Stimulated activated CD8-positive, alpha-beta memory T cell treated with anti-CD3 and anti-CD28 coated beads, Interleukin-7, amount 100 ng/mL, for 24 hours (primary cell): ENCODE results near the gene ASB12.
"Not testable (repeated sequence)": the region's sequence is repeated elsewhere in the genome, so short reads cannot be mapped to it uniquely, and the experiment has no call there.

Source experiments
- DNase-seq: peaks from one replicate; pipeline ENCODE4 v3.0.0-alpha.2; 2020; ENCODE audit warnings: low read depth

ASB12 gene

GRCh38 chrX:64230123-64230970 lies at the start of gene ASB12:
ASB12 (minus strand) TSS chrX:64230607; CDS start chrX:64225650, 4,957 bp downstream.
- no peak for DNase-seq

GRCh38 chrX:64265265-64265664 lies 34.9 kb upstream of the ASB12 start:
- DNase-seq: no peak

- DNase-seq: no peak
Observed at GRCh38 chrX:64229154-64229553, 1.3 kb downstream of the ASB12 start.

GRCh38 chrX:64218023-64218422 lies 12.4 kb downstream of the ASB12 start:
- no peak for DNase-seq

- not testable (repeated sequence) for DNase-seq
Observed at GRCh38 chrX:64213989-64214388, 16.4 kb downstream of the ASB12 start.

- no peak for DNase-seq
Observed at GRCh38 chrX:64206556-64207162, 23.7 kb downstream of the ASB12 start.

- peak; percentile 65 for DNase-seq
Observed at GRCh38 chrX:64205735-64206501, 24.5 kb downstream of the ASB12 start.

- peak; percentile 2 for DNase-seq
Observed at GRCh38 chrX:64205441-64205734, 25.0 kb downstream of the ASB12 start, which contains the start of gene AMER1. AMER1 (minus strand) TSS chrX:64205708; CDS start chrX:64193286, 12,422 bp downstream.

- DNase-seq: peak; percentile 1
Observed at GRCh38 chrX:64204701-64205440, 25.5 kb downstream of the ASB12 start.

GRCh38 chrX:64204252-64204651 lies 26.2 kb downstream of the ASB12 start:
- DNase-seq: no peak

GRCh38 chrX:64202808-64203325 lies 27.5 kb downstream of the ASB12 start:
- DNase-seq: no peak

GRCh38 chrX:64198036-64198435 lies 32.4 kb downstream of the ASB12 start:
- no peak for DNase-seq

GRCh38 chrX:64196606-64197005 lies 33.8 kb downstream of the ASB12 start:
- DNase-seq: no peak

GRCh38 chrX:64195862-64196261 lies 34.5 kb downstream of the ASB12 start:
- no peak for DNase-seq

GRCh38 chrX:64192673-64193072 lies 37.7 kb downstream of the ASB12 start:
- no peak for DNase-seq

GRCh38 chrX:64192040-64192439 lies 38.4 kb downstream of the ASB12 start:
- DNase-seq: no peak

- no peak for DNase-seq
Observed at GRCh38 chrX:64191281-64192010, 39.0 kb downstream of the ASB12 start.

GRCh38 chrX:64190136-64190740 lies 40.2 kb downstream of the ASB12 start:
- no peak for DNase-seq

- DNase-seq: no peak
Observed at GRCh38 chrX:64188901-64189300, 41.5 kb downstream of the ASB12 start.

GRCh38 chrX:64187762-64188150 lies 42.7 kb downstream of the ASB12 start:
- DNase-seq: no peak
